ENCODE data around the gene APOBEC4. TPM values are rescaled to one million over a fixed set of nuclear protein-coding genes. Genes with fewer than 3 reads are reported as not detected.

Gene APOBEC4
- total and polyA plus RNA-seq, 2 donors from 2014 or later, result not detected

DNA sequence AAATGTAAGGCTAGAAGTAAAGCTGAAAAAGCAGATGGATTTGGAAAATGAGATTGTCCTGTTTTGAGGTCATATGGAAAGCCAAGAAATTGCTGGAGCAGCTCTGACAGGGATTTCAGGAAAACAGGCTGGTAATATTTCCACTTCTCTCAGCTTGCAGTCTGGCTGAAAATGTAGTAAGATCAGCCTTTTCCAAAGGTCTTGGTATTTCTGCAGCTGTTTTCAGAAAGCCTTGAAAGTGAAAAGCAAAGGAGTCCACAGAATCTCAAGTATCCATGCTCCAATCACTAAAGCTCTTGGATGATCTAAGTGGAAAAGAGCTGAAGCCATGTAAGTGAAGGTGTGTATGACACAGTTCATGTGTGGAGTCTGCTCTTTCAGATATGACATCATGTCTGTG, 41.6 kb upstream of the APOBEC4 start:
- no peak for DNase-seq
- Histone ChIP-seq H3K27me3 (ENCODE audit: control insufficient read depth, insufficient read depth, low read length) (no peaks in the 10 kb centered on the region), H3K36me3 (ENCODE audit: control insufficient read depth in 2 of 3, insufficient read depth in 3 of 3, low read length in 3 of 3) (no peaks in the 10 kb centered on the region), H3K4me3 (ENCODE audit: low read length in 3 of 3) (no peak overlapping the region), H3K9me3 (ENCODE audit: control insufficient read depth in 2 of 3, insufficient read depth in 1 of 3, low read length in 3 of 3) (no peaks in the 10 kb centered on the region), H3K9ac (ENCODE audit: low read length in 3 of 3) (no peak overlapping the region), H3K4me1 (ENCODE audit: control insufficient read depth in 2 of 3, insufficient read depth in 2 of 3, low read depth in 1 of 3, low read length in 3 of 3) (peaks cover 0 to 19% (median 0%) of the 10 kb centered on the region in 3 donors), H3K27ac (ENCODE audit: low read depth in 2 of 2, low read length in 2 of 2) (no peak overlapping the region)
- no peak for TF ChIP-seq CTCF (IDR thresholded peaks at IDR 0.05; ENCODE audit: borderline replicate concordance, extremely low read depth, insufficient read depth)
- FAIRE-seq, result no peak
- intact Hi-C loops (cut with DNase I), result no loop called here

DNA sequence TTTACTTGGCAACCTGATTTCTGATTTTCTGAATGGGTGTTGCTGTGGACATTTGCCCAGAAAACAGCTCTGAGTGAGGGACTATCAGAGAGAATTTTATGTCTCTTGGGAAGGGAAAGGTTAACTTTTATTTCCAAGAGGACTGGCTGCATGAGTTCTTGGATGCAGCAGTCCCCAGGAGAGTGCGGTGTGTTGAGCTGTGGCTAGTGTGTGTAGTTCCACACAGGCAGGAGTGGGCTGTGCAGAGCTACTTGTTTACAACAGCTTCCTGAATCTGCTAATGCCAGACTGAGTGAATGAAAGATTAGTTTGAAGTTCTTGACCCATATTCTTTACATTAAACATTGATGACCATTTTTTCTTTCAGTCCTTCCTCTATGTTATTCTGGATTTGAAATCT, 41.0 kb upstream of the APOBEC4 start:
- no peaks in the 10 kb centered on the region for H3K9me3 ChIP-seq (ENCODE audit: control insufficient read depth in 2 of 3, insufficient read depth in 1 of 3, low read length in 3 of 3)
- intact Hi-C loops (cut with DNase I), result no loop called here
- no peak overlapping the region for H3K27ac ChIP-seq (ENCODE audit: low read depth in 2 of 2, low read length in 2 of 2)
- peak in 1 of 5 donors; percentile 26 for DNase-seq
- FAIRE-seq, result no peak
- no peaks in the 10 kb centered on the region for H3K27me3 ChIP-seq (ENCODE audit: control insufficient read depth, insufficient read depth, low read length)
- H3K4me1 ChIP-seq (ENCODE audit: control insufficient read depth in 2 of 3, insufficient read depth in 2 of 3, low read depth in 1 of 3, low read length in 3 of 3), result peaks cover 0 to 19% (median 0%) of the 10 kb centered on the region in 3 donors
- H3K4me3 ChIP-seq (ENCODE audit: low read length in 3 of 3), result no peak overlapping the region
- TF ChIP-seq CTCF (IDR thresholded peaks at IDR 0.05; ENCODE audit: borderline replicate concordance, extremely low read depth, insufficient read depth), result no peak
- H3K9ac ChIP-seq (ENCODE audit: low read length in 3 of 3), result no peak overlapping the region
- H3K36me3 ChIP-seq (ENCODE audit: control insufficient read depth in 2 of 3, insufficient read depth in 3 of 3, low read length in 3 of 3), result no peaks in the 10 kb centered on the region

DNA sequence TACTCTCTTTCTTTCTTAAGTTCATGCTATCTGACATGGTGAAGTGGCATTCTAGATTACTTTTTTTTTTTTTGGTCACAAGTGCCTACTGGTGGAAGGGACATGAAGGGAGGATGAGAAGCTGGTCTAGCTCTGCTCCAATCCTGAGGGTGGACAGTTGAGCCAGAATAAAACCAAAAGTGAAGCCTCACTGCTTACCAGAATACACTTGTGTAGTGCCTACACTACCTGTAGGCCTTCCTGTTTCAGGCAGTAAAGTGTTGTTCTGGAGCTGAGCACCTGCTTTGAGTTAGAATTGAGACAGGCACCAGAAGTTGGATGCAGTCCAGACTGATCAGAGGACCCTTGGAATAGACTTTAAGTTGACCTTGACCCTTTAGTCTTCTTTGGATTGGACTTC, 40.4 kb upstream of the APOBEC4 start:
- no peak for TF ChIP-seq CTCF (IDR thresholded peaks at IDR 0.05; ENCODE audit: borderline replicate concordance, extremely low read depth, insufficient read depth)
- DNase-seq (no peak), FAIRE-seq (no peak)
- Histone ChIP-seq H3K27ac (ENCODE audit: low read depth in 2 of 2, low read length in 2 of 2) (no peak overlapping the region), H3K9me3 (ENCODE audit: control insufficient read depth in 2 of 3, insufficient read depth in 1 of 3, low read length in 3 of 3) (no peaks in the 10 kb centered on the region), H3K27me3 (ENCODE audit: control insufficient read depth, insufficient read depth, low read length) (no peaks in the 10 kb centered on the region), H3K4me1 (ENCODE audit: control insufficient read depth in 2 of 3, insufficient read depth in 2 of 3, low read depth in 1 of 3, low read length in 3 of 3) (peaks cover 0 to 19% (median 0%) of the 10 kb centered on the region in 3 donors), H3K4me3 (ENCODE audit: low read length in 3 of 3) (no peak overlapping the region), H3K9ac (ENCODE audit: low read length in 3 of 3) (no peak overlapping the region), H3K36me3 (ENCODE audit: control insufficient read depth in 2 of 3, insufficient read depth in 3 of 3, low read length in 3 of 3) (no peaks in the 10 kb centered on the region)
- intact Hi-C loops (cut with DNase I), result no loop called here

GRCh38 chr1:183689762-183690204, 36.7 kb upstream of the APOBEC4 start:
- Histone ChIP-seq H3K9me3 (ENCODE audit: control insufficient read depth in 2 of 3, insufficient read depth in 1 of 3, low read length in 3 of 3) (no peaks in the 10 kb centered on the region), H3K4me1 (ENCODE audit: control insufficient read depth in 2 of 3, insufficient read depth in 2 of 3, low read depth in 1 of 3, low read length in 3 of 3) (peaks cover 0 to 14% (median 0%) of the 10 kb centered on the region in 3 donors), H3K36me3 (ENCODE audit: control insufficient read depth in 2 of 3, insufficient read depth in 3 of 3, low read length in 3 of 3) (no peaks in the 10 kb centered on the region), H3K4me3 (ENCODE audit: low read length in 3 of 3) (no peak overlapping the region), H3K9ac (ENCODE audit: low read length in 3 of 3) (no peak overlapping the region), H3K27me3 (ENCODE audit: control insufficient read depth, insufficient read depth, low read length) (no peaks in the 10 kb centered on the region), H3K27ac (ENCODE audit: low read depth in 2 of 2, low read length in 2 of 2) (no peak overlapping the region)
- TF ChIP-seq CTCF (IDR thresholded peaks at IDR 0.05; ENCODE audit: borderline replicate concordance, extremely low read depth, insufficient read depth), result no peak
- FAIRE-seq (no peak), DNase-seq (no peak)
- intact Hi-C loops (cut with DNase I), result loop anchor here (10.0 kb wide), 1 partner anchor 225 kb away; no protein-coding TSS in a partner anchor

Data from kidney (tissue), 14 donors.